Mesenchymal stem cell (in vitro differentiated cells and primary cell): Measurements from ENCODE around the gene SLC5A5.
A peak's percentile ranks its signal among the peaks of the same experiment; 100 is the strongest.

Experiments used
- DNase-seq: peaks from one replicate; pipeline ENCODE4 v3.0.0-alpha.2; 2013
- H2AFZ ChIP-seq: one replicate; pipeline ENCODE4 v1.6.1; 2013; ENCODE audit warnings: low read depth, mild to moderate bottlenecking, control low read depth, inconsistent platforms, low read length, moderate library complexity
- H2AK5ac ChIP-seq: 2 replicates; pipeline ENCODE4 v1.6.1; 2013; ENCODE audit warnings: low read length, moderate library complexity, mild to moderate bottlenecking, inconsistent platforms; ENCODE audit not compliant: severe bottlenecking
- H2BK120ac ChIP-seq: one replicate; pipeline ENCODE4 v1.6.1; 2013; ENCODE audit warnings: low read depth, mild to moderate bottlenecking, inconsistent platforms, low read length, moderate library complexity
- H2BK12ac ChIP-seq, 2 experiments: one replicate each; pipeline ENCODE4 v1.6.1; 2013; ENCODE audit warnings: inconsistent platforms in 2 of 2, low read length in 2 of 2, mild to moderate bottlenecking in 2 of 2, moderate library complexity in 2 of 2, control low read depth in 1 of 2
- H2BK15ac ChIP-seq: one replicate; pipeline ENCODE4 v1.6.1; 2013; ENCODE audit warnings: mild to moderate bottlenecking, low read depth, inconsistent platforms; ENCODE audit not compliant: poor library complexity, severe bottlenecking
- H2BK5ac ChIP-seq: 2 replicates; pipeline ENCODE4 v1.6.1; 2013; ENCODE audit warnings: low read depth, mild to moderate bottlenecking, low read length, control low read depth, inconsistent platforms; ENCODE audit not compliant: poor library complexity, severe bottlenecking
- H3K14ac ChIP-seq, 2 experiments: one replicate each; pipeline ENCODE4 v1.6.1; 2013; ENCODE audit warnings: inconsistent platforms in 2 of 2, low read length in 2 of 2, control low read depth in 1 of 2, mild to moderate bottlenecking in 1 of 2, moderate library complexity in 1 of 2
- H3K18ac ChIP-seq, 2 experiments: one replicate each; pipeline ENCODE4 v1.6.1; 2013; ENCODE audit warnings: inconsistent platforms in 2 of 2, low read length in 2 of 2, control low read depth in 1 of 2, low read depth in 1 of 2, mild to moderate bottlenecking in 1 of 2
- H3K23ac ChIP-seq, 2 experiments: one replicate each; pipeline ENCODE4 v1.6.1; 2013; ENCODE audit warnings: inconsistent platforms in 2 of 2, low read length in 2 of 2, mild to moderate bottlenecking in 2 of 2, moderate library complexity in 2 of 2, control low read depth in 1 of 2
- H3K27ac ChIP-seq: 2 replicates; pipeline ENCODE4 v1.5.1; 2013; ENCODE audit warnings: mild to moderate bottlenecking, moderate library complexity, low read length, control low read depth, inconsistent platforms; ENCODE audit not compliant: poor library complexity, severe bottlenecking
- H3K27me3 ChIP-seq, 2 experiments: 2 replicates each; pipeline versions ENCODE4 v1.6.1 to v1.7.0; 2013; ENCODE audit warnings: low read length in 2 of 2, mild to moderate bottlenecking in 2 of 2, moderate library complexity in 2 of 2, control low read depth in 1 of 2, inconsistent platforms in 1 of 2; ENCODE audit not compliant: control insufficient read depth in 1 of 2, insufficient read depth in 1 of 2
- H3K36me3 ChIP-seq, 2 experiments: 2 replicates each; pipeline versions ENCODE4 v1.6.1 to v1.7.0; 2013; ENCODE audit warnings: low read length in 2 of 2, control low read depth in 1 of 2, inconsistent platforms in 1 of 2, low read depth in 1 of 2, mild to moderate bottlenecking in 1 of 2; ENCODE audit not compliant: insufficient read depth in 2 of 2, control insufficient read depth in 1 of 2
- H3K4ac ChIP-seq, 2 experiments: one replicate each; pipeline ENCODE4 v1.6.1; 2013; ENCODE audit warnings: inconsistent platforms in 2 of 2, low read length in 2 of 2, mild to moderate bottlenecking in 2 of 2, moderate library complexity in 2 of 2, control low read depth in 1 of 2, low read depth in 1 of 2
- H3K4me1 ChIP-seq: 2 replicates; pipeline ENCODE4 v1.6.1; 2013; ENCODE audit warnings: low read depth, low read length, control low read depth; ENCODE audit not compliant: control insufficient read depth, insufficient read depth
- H3K4me2 ChIP-seq: 2 replicates; pipeline ENCODE4 v1.6.1; 2013; ENCODE audit warnings: low read length, mild to moderate bottlenecking, inconsistent platforms; ENCODE audit not compliant: poor library complexity, severe bottlenecking
- H3K4me3 ChIP-seq, 2 experiments: 2 replicates each; pipeline versions ENCODE4 v1.5.1 to v1.7.0; 2013; ENCODE audit warnings: low read length in 2 of 2, mild to moderate bottlenecking in 2 of 2, control low read depth in 1 of 2, low read depth in 1 of 2; ENCODE audit not compliant: insufficient read depth in 1 of 2
- H3K79me1 ChIP-seq: replicated peaks from 2 replicates; pipeline ENCODE4 v1.6.1; 2013; ENCODE audit warnings: mild to moderate bottlenecking, control low read depth, low read length, inconsistent platforms; ENCODE audit not compliant: poor library complexity, severe bottlenecking
- H3K9ac ChIP-seq: 2 replicates; pipeline ENCODE4 v1.7.0; 2013; ENCODE audit warnings: mild to moderate bottlenecking, low read length, moderate library complexity
- H3K9me3 ChIP-seq: 2 replicates; pipeline ENCODE4 v1.7.0; 2013; ENCODE audit warnings: mild to moderate bottlenecking, low read length; ENCODE audit not compliant: control insufficient read depth
- H4K8ac ChIP-seq: one replicate; pipeline ENCODE4 v1.6.1; 2013; ENCODE audit warnings: inconsistent platforms, mild to moderate bottlenecking, low read length, moderate library complexity
- H4K91ac ChIP-seq: one replicate; pipeline ENCODE4 v1.6.1; 2013; ENCODE audit warnings: mild to moderate bottlenecking, low read length, inconsistent platforms
- WGBS: methylation state at CpG from one replicate; pipeline ENCODE4 v1.1.7; 2013; ENCODE audit warnings: mixed read lengths; 5-methylcytosine and 5-hydroxymethylcytosine counted together

The SLC5A5 gene

DNA sequence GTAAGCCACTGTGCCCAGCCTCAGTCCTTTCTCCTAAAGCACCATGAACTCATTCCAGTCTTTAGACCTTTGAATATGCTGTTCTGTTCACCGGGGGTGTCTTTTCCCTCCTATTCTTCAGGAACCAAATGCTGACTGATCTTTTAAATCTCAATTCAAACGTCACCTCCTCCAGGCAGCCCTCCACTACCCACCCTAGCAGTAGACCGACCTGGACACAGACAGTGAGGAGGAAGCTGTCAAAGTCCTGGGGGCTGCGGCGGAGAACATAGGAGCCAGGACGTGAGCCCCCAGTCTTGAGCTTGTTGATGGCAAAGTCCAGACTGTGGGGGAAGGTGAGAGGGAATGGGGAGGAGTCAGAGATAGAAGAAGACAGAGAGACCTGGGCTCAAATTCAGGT is 31.7 kb upstream of the SLC5A5 start:
- Histone ChIP-seq H3K27me3 (peaks cover 47 to 64% of the 10 kb centered on the region in 2 experiments), H3K4me1 (peaks cover 17% of the 10 kb centered on the region), H2BK12ac (no peak overlapping the region), H2BK15ac (no peak overlapping the region), H3K23ac (no peak overlapping the region), H3K4me2 (no peak overlapping the region), H3K36me3 (no peaks in the 10 kb centered on the region), H3K4me3 (no peak overlapping the region), H3K18ac (no peak overlapping the region), H3K4ac (no peak overlapping the region), H2AFZ (no peak overlapping the region), H3K27ac (no peak overlapping the region), H3K79me1 (no peaks in the 10 kb centered on the region), H2AK5ac (no peak overlapping the region), H4K8ac (no peak overlapping the region), H3K9ac (no peak overlapping the region), H4K91ac (no peak overlapping the region), H3K14ac (no peak overlapping the region), H2BK5ac (no peak overlapping the region), H3K9me3 (no peaks in the 10 kb centered on the region), H2BK120ac (no peak overlapping the region)
- 86% methylated on average over 6 of the region's 6 CpGs for WGBS
- DNase-seq, result no peak

DNA sequence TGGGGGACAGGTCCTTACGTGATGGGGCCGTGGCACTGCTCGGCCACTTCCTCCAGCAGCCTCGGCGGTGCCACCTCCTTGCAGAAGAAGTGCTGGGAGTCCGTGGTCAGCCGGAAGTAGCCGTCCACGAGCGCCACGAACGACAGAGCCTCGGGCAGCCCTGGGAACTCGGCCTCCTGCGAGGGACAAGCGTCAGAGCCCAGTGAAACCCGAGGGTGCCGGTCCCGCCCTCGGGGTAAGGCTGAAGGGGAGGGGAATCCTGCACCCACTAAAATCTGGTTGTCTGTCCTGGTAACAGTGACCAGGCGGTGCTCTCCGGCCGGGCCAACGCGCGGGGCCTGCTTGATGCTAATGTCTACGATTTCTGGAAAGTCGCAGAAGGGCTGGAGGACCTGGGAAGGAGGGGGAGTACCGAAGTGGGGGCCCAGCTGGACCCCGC is 30.4 kb upstream of the SLC5A5 start:
- H4K91ac ChIP-seq, result no peak overlapping the region
- H2BK12ac ChIP-seq, result no peak overlapping the region
- H3K9ac ChIP-seq, result peak overlapping the region; percentile 15
- no peak overlapping the region for H3K14ac ChIP-seq
- H2BK5ac ChIP-seq, result no peak overlapping the region
- peak overlapping the region in 1 of 2 experiments; percentile 51 for H3K4me3 ChIP-seq
- H3K9me3 ChIP-seq, result no peaks in the 10 kb centered on the region
- H3K36me3 ChIP-seq, result no peaks in the 10 kb centered on the region
- no peak overlapping the region for H2BK15ac ChIP-seq
- no peak overlapping the region for H2BK120ac ChIP-seq
- H2AFZ ChIP-seq, result no peak overlapping the region
- DNase-seq, result no peak
- WGBS, result 21% methylated on average over 22 of the region's 30 CpGs
- no peaks in the 10 kb centered on the region for H3K79me1 ChIP-seq
- peak overlapping the region; percentile 12 for H3K4me2 ChIP-seq
- H3K27me3 ChIP-seq, result peaks cover 38 to 55% of the 10 kb centered on the region in 2 experiments
- peak overlapping the region in 1 of 2 experiments; percentile 75 for H3K23ac ChIP-seq
- no peak overlapping the region for H3K27ac ChIP-seq
- peak overlapping the region; percentile 82 for H4K8ac ChIP-seq
- H3K18ac ChIP-seq, result peak overlapping the region; percentile 30 to 42
- H3K4ac ChIP-seq, result no peak overlapping the region
- peaks cover 17% of the 10 kb centered on the region for H3K4me1 ChIP-seq
- H2AK5ac ChIP-seq, result no peak overlapping the region

DNA sequence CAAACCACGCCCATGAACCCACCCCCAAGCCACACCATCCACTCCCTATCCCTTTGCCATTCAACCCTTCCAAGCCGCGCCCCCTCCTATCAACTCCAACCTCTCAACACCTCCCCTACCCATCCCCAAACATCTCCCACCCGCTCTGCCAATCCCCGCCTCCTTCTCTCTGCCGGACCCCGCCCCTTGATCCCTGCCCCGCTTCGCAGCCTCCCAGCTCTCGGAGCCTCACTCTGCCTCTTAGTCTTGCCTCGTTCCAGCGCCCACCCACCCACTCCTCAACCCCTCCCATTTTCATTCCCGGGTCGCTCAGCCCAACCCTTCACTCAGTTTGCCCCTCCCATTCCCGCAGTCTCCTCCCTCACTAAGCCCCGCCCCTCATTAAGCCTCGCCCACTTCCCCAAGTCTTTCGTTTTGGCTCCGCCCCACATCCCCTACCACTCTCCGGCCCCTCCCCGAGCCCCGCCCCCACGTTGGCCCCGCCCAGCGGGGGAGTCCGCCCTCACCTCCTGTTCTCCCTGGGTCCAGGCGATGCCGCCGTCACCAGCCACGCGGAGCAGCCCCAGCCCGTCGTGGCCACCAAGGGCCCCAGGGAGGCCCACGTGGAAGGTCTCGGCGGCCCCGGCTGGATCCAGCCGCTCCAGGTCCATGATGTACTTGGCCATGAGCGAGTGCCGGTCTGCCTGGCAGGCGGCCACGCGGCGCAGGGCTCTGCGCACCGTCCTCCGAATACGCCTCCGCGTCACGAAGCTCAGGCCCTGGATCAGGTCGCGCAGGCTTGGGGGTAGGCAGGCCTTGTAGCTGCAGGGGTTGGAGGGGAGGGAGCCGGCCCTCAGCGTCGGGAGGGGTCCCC is 29.7 kb upstream of the SLC5A5 start:
- Histone ChIP-seq H2BK5ac (no peak overlapping the region), H2BK12ac (peak overlapping the region in 1 of 2 experiments; percentile 7), H4K91ac (peak overlapping the region; percentile 82), H3K27ac (no peak overlapping the region), H3K9ac (peak overlapping the region; percentile 53), H2BK120ac (no peak overlapping the region), H3K4ac (peak overlapping the region in 1 of 2 experiments; percentile 62), H3K14ac (peak overlapping the region in 1 of 2 experiments; percentile 19), H2AFZ (peak overlapping the region; percentile 79), H3K4me2 (peak overlapping the region; percentile 62), H3K4me1 (peaks cover 17% of the 10 kb centered on the region), H3K9me3 (no peaks in the 10 kb centered on the region), H3K18ac (peak overlapping the region; percentile 8 to 31), H3K27me3 (peaks cover 38 to 51% of the 10 kb centered on the region in 2 experiments), H3K4me3 (peak overlapping the region; percentile 40 to 63), H2AK5ac (no peak overlapping the region), H3K23ac (peak overlapping the region in 1 of 2 experiments; percentile 16), H3K79me1 (no peaks in the 10 kb centered on the region), H2BK15ac (peak overlapping the region; percentile 93), H3K36me3 (no peaks in the 10 kb centered on the region), H4K8ac (peak overlapping the region; percentile 91)
- peak; percentile 86 for DNase-seq
- 14% methylated on average over 56 of the region's 56 CpGs for WGBS

DNA sequence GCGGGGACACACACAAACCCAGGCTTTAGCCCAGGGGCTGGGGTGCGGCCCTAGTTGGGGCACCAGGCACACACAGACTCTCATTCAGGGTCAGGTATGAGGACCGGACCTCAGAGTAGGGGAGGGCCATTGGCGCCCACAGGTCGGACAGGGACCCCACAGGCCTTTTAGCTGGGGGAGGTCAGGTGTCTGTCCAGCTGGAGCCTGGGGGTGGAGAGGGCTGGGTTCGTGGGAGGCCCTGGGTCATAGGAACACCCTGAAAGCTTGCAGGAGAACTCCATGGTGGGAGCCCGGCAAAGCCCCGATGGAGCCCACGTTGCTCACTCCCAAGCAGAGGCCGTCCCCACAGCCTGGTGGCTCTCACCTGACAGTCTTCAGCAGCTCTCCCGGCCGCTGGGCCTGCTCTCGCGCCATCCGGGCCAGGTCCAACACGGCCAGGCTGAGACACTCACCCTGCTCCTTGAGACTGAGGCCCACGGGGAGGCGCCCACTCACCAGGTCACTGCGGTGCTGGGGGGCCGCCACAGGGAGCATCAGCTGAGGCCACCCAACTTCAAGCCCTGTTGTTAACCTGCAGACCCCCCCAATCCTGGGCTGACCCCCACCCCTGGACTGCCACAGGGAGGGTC is 29.0 kb upstream of the SLC5A5 start:
- Histone ChIP-seq H3K18ac (peak overlapping the region; percentile 8 to 31), H3K23ac (no peak overlapping the region), H3K4me1 (peaks cover 20% of the 10 kb centered on the region), H3K4me3 (peak overlapping the region; percentile 40 to 63), H3K79me1 (no peaks in the 10 kb centered on the region), H2AFZ (no peak overlapping the region), H2BK120ac (no peak overlapping the region), H2BK15ac (no peak overlapping the region), H4K8ac (no peak overlapping the region), H4K91ac (peak overlapping the region; percentile 64), H3K36me3 (no peaks in the 10 kb centered on the region), H2BK5ac (no peak overlapping the region), H2AK5ac (no peak overlapping the region), H3K27ac (no peak overlapping the region), H3K4me2 (peak overlapping the region; percentile 62), H2BK12ac (peak overlapping the region in 1 of 2 experiments; percentile 76), H3K14ac (no peak overlapping the region), H3K27me3 (peaks cover 37 to 51% of the 10 kb centered on the region in 2 experiments), H3K9me3 (no peaks in the 10 kb centered on the region), H3K9ac (peak overlapping the region; percentile 53), H3K4ac (no peak overlapping the region)
- no peak for DNase-seq
- 77% methylated on average over 20 of the region's 20 CpGs for WGBS
